ENCODE data around the gene THSD7B.

GRCh38 chr2:137111896-137112295 lies 346.6 kb downstream of the THSD7B start:
- TF ChIP-seq CTCF (IDR thresholded peaks at IDR 0.05; ENCODE audit: low read depth, low read length, poor library complexity, severe bottlenecking) (no peak), EZH2phosphoT487 (IDR thresholded peaks at IDR 0.05; ENCODE audit: borderline replicate concordance, low read length) (no peak)

All from DOHH2 (cell line).